Stomach (tissue), 9 donors: ENCODE data around the gene ACTN1. TPM values are rescaled to one million over a fixed set of nuclear protein-coding genes. Genes with fewer than 3 reads are reported as not detected.

Experiments used
- DNase-seq, 2 donors: peaks; one replicate each; pipeline versions ENCODE4 v3.0.0 to v3.0.0-alpha.2; 2013 to 2019
- H3K27ac ChIP-seq, 5 donors: fragments of 200-600 bp in 4 of 5; sonication (generic) in 4 of 5; one replicate each; pipeline ENCODE4 v1.5.1; 2013 to 2019; ENCODE audit warnings: mild to moderate bottlenecking in 1 of 5, moderate library complexity in 1 of 5
- H3K27me3 ChIP-seq, 3 donors: fragments of 200-600 bp; sonication (generic); one replicate each; pipeline ENCODE4 v1.5.1; 2017 to 2019; ENCODE audit warnings: mixed run types in 1 of 3
- H3K36me3 ChIP-seq, 4 donors: fragments of 200-600 bp; sonication (generic); 1 replicate in 3 of 4; 2 replicates in 1 of 4; pipeline ENCODE4 v1.5.1; 2016 to 2019
- H3K4me1 ChIP-seq, 4 donors: fragments of 200-600 bp; sonication (generic); one replicate each; pipeline ENCODE4 v1.5.1; 2016 to 2019
- H3K4me3 ChIP-seq, 4 donors: fragments of 200-600 bp; sonication (generic) in 3 of 4; one replicate each; pipeline ENCODE4 v1.5.1; 2016 to 2019; ENCODE audit warnings: mild to moderate bottlenecking in 1 of 4
- H3K9me3 ChIP-seq, 4 donors: fragments of 200-600 bp; sonication (generic); one replicate each; pipeline ENCODE4 v1.5.1; 2016 to 2019
- EP300 ChIP-seq: sonication (generic); formaldehyde crosslinking; IDR thresholded peaks from one replicate; pipeline ENCODE4 v1.6.1; 2017; ENCODE audit warnings: antibody characterized with exemption
- POLR2A ChIP-seq, 4 donors: fragments of 450-650 bp; IDR thresholded peaks; one replicate each; pipeline ENCODE4 v1.6.1; 2016; ENCODE audit warnings: antibody characterized with exemption in 4 of 4, control low read depth in 2 of 4, mild to moderate bottlenecking in 1 of 4, moderate library complexity in 1 of 4
- POLR2AphosphoS5 ChIP-seq, 3 donors: sonication (generic); formaldehyde crosslinking; IDR thresholded peaks; one replicate each; pipeline ENCODE4 v1.6.1; 2016; ENCODE audit warnings: antibody characterized with exemption in 3 of 3
- WGBS, 5 donors: extraction: QIAGEN DNeasy Blood & Tissue Kit in 3 of 5; methylation state at CpG; one replicate each; pipeline versions ENCODE4 v1.1.5 to v1.1.7; 2013 to 2018; 5-methylcytosine and 5-hydroxymethylcytosine counted together
- intact Hi-C: fragments of 100-400 bp; cut with DNase I; formaldehyde crosslinking; loops from one replicate; pipeline ENCODE4 v1.15.1; 2023; ENCODE audit warnings: low total_unique reads
- polyA plus RNA-seq, 3 donors: library from polyadenylated mRNA; stranded (reverse); fragments of 200-250 nt; gene quantifications; one replicate each; pipeline ENCODE4 v1.2.3, GENCODE V29; 2013
- total RNA-seq, 5 donors: library from RNA; depleted of rRNA; stranded (reverse); fragments of >200 nt; gene quantifications; one replicate each; pipeline versions ENCODE4 v1.1.0 to v1.2.3, GENCODE V29; 2014 to 2016
- TF ChIP-seq, protein P1 (sequence below), 7 experiments: fragments of 450-650 bp in 4 of 7; fragments of 200-600 bp in 3 of 7; sonication (generic) in 3 of 7; IDR thresholded peaks; one replicate each; pipeline ENCODE4 v1.5.1; 2016 to 2019; ENCODE audit warnings: antibody characterized with exemption in 7 of 7, control low read depth in 2 of 7, mild to moderate bottlenecking in 1 of 7
- donor health status: healthy with polysubstance abuse.
- donor health status: Bipolar disorder and iron deficiency.
- donor health status: healthy.

The ACTN1 gene
- total and polyA plus RNA-seq, 8 donors = 25.7 to 504 (median 196) TPM

DNA sequence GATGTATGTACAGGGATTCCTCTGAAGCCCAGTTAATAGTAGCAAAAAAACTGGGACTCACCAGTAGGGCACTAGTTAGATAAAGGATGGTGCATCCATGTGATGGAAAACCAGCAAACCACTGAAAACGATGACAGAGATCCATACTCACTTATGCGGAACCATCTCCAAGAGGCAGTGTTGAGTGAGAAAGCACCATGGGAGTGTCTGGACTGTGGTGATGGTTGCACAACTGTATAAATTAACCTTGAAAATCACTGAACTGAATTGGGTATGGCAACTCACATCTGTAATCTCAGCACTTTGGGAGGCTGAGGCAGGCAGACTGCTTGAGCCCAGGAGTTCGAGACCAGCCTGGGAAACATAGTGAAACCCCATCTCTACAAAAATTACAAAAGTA lies 132.6 kb downstream of the ACTN1 start:
- H3K4me3 ChIP-seq = no peak overlapping the region
- H3K4me1 ChIP-seq = peaks cover 7 to 30% (median 20%) of the 10 kb centered on the region in 4 donors
- intact Hi-C loops = no loop called here
- TF ChIP-seq EP300 (no peak), POLR2AphosphoS5 (IDR thresholded peaks at IDR 0.05) (no peak), POLR2A (IDR thresholded peaks at IDR 0.05) (no peak)
- TF ChIP-seq, protein P1, sequence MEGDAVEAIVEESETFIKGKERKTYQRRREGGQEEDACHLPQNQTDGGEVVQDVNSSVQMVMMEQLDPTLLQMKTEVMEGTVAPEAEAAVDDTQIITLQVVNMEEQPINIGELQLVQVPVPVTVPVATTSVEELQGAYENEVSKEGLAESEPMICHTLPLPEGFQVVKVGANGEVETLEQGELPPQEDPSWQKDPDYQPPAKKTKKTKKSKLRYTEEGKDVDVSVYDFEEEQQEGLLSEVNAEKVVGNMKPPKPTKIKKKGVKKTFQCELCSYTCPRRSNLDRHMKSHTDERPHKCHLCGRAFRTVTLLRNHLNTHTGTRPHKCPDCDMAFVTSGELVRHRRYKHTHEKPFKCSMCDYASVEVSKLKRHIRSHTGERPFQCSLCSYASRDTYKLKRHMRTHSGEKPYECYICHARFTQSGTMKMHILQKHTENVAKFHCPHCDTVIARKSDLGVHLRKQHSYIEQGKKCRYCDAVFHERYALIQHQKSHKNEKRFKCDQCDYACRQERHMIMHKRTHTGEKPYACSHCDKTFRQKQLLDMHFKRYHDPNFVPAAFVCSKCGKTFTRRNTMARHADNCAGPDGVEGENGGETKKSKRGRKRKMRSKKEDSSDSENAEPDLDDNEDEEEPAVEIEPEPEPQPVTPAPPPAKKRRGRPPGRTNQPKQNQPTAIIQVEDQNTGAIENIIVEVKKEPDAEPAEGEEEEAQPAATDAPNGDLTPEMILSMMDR (IDR thresholded peaks at IDR 0.05) = no peak
- 84 to 89% (median 87%) methylated on average over 3 of the region's 3 CpGs for WGBS, 5 donors
- H3K9me3 ChIP-seq = no peaks in the 10 kb centered on the region
- no peak for DNase-seq
- no peaks in the 10 kb centered on the region for H3K27me3 ChIP-seq
- no peaks in the 10 kb centered on the region for H3K36me3 ChIP-seq
- no peak overlapping the region for H3K27ac ChIP-seq

DNA sequence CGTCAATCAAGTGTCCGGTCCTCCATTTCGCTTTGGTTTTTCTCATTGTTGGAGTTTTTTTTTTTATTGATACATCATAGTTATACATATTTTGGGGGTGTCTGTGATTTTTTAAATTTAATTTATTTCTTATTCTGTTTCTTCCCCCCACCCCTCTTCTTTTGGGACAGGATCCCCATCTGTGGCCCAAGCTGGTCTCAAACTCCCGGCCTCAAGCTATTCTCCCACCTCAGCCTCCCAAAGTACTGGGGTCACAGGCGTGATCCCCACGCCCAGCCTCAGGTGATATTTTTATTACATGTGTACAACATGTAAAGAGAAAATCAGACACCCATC lies 134.9 kb downstream of the ACTN1 start:
- no peak for DNase-seq
- intact Hi-C loops = no loop called here
- peak overlapping the region in 2 of 5 donors; percentile 63 to 82 for H3K27ac ChIP-seq

DNA sequence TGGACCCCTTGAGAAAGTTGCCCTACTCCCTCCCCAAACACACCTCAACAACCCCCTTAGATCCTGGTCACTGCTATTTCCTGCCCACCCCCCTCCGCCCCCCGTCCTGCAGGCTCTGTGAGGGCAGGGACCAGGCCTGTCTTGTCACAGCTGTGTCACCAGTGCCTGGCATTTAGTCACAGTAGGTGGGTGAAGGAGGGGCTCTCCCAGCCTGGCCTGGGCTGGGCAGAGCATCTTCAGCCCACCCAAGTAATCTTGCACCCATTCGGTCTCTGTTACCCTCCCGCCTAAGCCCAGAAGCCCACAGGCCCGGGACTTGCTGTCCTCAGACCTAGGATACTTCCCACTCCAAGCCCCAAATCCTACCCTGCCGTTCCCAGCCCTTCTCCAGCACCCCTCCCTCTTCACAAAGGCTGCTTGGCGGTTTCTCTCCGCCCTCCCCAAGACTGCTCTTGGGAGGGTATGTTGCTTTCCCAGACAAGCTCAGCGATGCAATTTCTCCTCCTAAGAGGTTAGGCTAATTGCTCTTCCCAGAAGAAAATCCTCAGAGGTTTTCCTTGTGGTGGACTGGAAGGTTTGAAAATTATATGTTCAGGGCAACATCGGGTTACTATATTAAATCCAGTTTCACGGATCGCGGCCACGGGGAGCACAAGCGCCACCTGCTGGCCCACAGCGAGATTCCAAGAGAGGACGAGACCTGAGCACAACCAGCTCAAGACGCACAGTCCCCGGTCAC lies 135.5 kb downstream of the ACTN1 start:
- intact Hi-C loops = no loop called here
- WGBS, 5 donors = 19 to 27% (median 22%) methylated on average over 19 of the region's 19 CpGs

More for the DNA sequence above, 134.9 kb downstream of the ACTN1 start:
- peaks cover 7 to 39% (median 21%) of the 10 kb centered on the region in 4 donors for H3K4me1 ChIP-seq
- H3K27me3 ChIP-seq = no peaks in the 10 kb centered on the region
- no peaks in the 10 kb centered on the region for H3K36me3 ChIP-seq
- TF ChIP-seq POLR2AphosphoS5 (IDR thresholded peaks at IDR 0.05) = no peak
- TF ChIP-seq, protein P1 (IDR thresholded peaks at IDR 0.05) = no peak
- TF ChIP-seq EP300 = no peak
- TF ChIP-seq POLR2A (IDR thresholded peaks at IDR 0.05) = no peak
- WGBS, 5 donors = 28 to 31% (median 29%) methylated on average over 6 of the region's 6 CpGs
- H3K9me3 ChIP-seq = no peaks in the 10 kb centered on the region
- peak overlapping the region in 1 of 4 donors; percentile 36 for H3K4me3 ChIP-seq

DNA sequence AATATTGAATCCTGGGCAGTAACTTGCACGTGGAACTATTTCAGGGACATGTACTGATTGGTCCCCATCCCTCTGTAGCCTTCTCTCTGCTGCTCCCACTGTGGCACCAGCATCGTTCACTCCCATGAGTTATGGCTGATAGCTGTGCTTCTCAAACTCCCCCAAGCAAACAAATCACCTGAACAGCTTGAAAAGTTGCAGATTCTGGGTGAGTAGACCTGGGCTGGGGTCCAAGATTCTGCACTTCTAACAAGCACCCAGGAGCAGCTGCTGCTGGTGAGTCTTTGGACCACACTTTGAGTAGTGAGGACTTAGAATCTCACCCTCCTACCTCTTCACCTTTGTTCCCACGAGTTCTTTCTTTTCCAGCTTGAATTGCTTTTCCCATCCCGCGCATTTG lies 136.8 kb downstream of the ACTN1 start:
- TF ChIP-seq, protein P1 (IDR thresholded peaks at IDR 0.05) = no peak
- TF ChIP-seq POLR2A (IDR thresholded peaks at IDR 0.05) (no peak), POLR2AphosphoS5 (IDR thresholded peaks at IDR 0.05) (no peak), EP300 (no peak)
- peak in 1 of 2 donors; percentile 63 for DNase-seq
- H3K4me1 ChIP-seq = peaks cover 7 to 39% (median 21%) of the 10 kb centered on the region in 4 donors
- H3K4me3 ChIP-seq = no peak overlapping the region
- H3K36me3 ChIP-seq = no peaks in the 10 kb centered on the region
- no peaks in the 10 kb centered on the region for H3K27me3 ChIP-seq
- peaks cover 0 to 7% (median under 1%) of the 10 kb centered on the region in 4 donors for H3K9me3 ChIP-seq
- WGBS, 5 donors = 56 to 78% (median 65%) methylated on average over 5 of the region's 5 CpGs
- intact Hi-C loops = no loop called here
- peak overlapping the region in 2 of 5 donors; percentile 13 to 82 for H3K27ac ChIP-seq

More for the DNA sequence above, 135.5 kb downstream of the ACTN1 start:
- no peaks in the 10 kb centered on the region for H3K27me3 ChIP-seq
- no peaks in the 10 kb centered on the region for H3K36me3 ChIP-seq
- no peak for TF ChIP-seq EP300
- no peak for TF ChIP-seq POLR2A (IDR thresholded peaks at IDR 0.05)
- TF ChIP-seq, protein P1 (IDR thresholded peaks at IDR 0.05) = peak in 5 of 7 experiments; percentile 66 to 90 (median 84)
- TF ChIP-seq POLR2AphosphoS5 (IDR thresholded peaks at IDR 0.05) = peak in 1 of 3 donors; percentile 29
- H3K4me1 ChIP-seq = peaks cover 7 to 39% (median 21%) of the 10 kb centered on the region in 4 donors
- no peaks in the 10 kb centered on the region for H3K9me3 ChIP-seq
- peak overlapping the region; percentile 24 to 38 (median 32) for H3K4me3 ChIP-seq
- peak; percentile 88 to 94 for DNase-seq
- peak overlapping the region in 3 of 5 donors; percentile 34 to 82 (median 63) for H3K27ac ChIP-seq
